Tibial nerve (tissue), 4 donors: Measurements from ENCODE around the gene TRMU.

ENCODE experiments used
- CTCF ChIP-seq, 5 experiments: fragments of 200-600 bp in 3 of 5; fragments of 450-650 bp in 2 of 5; sonication (generic) in 3 of 5; IDR thresholded peaks; one replicate each; pipeline ENCODE4 v1.5.1; 2016 to 2019; ENCODE audit warnings: antibody characterized with exemption in 5 of 5, mild to moderate bottlenecking in 3 of 5, moderate library complexity in 2 of 5
- EP300 ChIP-seq, 2 donors: sonication (generic); formaldehyde crosslinking; IDR thresholded peaks; one replicate each; pipeline ENCODE4 v1.6.1; 2017; ENCODE audit warnings: antibody characterized with exemption in 2 of 2, mild to moderate bottlenecking in 1 of 2

GRCh38 chr22:46286941-46287872 is 48.3 kb upstream of the TRMU start:
- TF ChIP-seq CTCF (IDR thresholded peaks at IDR 0.05) (no peak), EP300 (IDR thresholded peaks at IDR 0.05) (no peak)
